Smooth muscle cell of the pulmonary artery (primary cell): ENCODE results near the gene PRIM1. TPM values are rescaled to one million over a fixed set of nuclear protein-coding genes. Genes with fewer than 3 reads are reported as not detected.

Experiments
- total RNA-seq: library from RNA; depleted of rRNA; stranded (reverse); fragments of >200 nt; gene quantifications from 2 replicates; pipeline ENCODE4 v1.2.3, GENCODE V29; 2014

Gene PRIM1
- 3.6 and 4.0 TPM in 2 replicates for total RNA-seq

GRCh38 chr12:56751712-56752598 lies at the start of gene PRIM1:
Gene PRIM1 (minus strand): TSS chr12:56752323. CDS start chr12:56752298, 25 bp downstream.

GRCh38 chr12:56724972-56725722 lies 27.0 kb downstream of the PRIM1 start, which contains the start of gene NACA:
Gene NACA (minus strand): TSS chr12:56725299. CDS start chr12:56724521, 778 bp downstream.

GRCh38 chr12:56688129-56688845 lies 63.8 kb downstream of the PRIM1 start, which contains the start of gene PTGES3:
Gene PTGES3 (minus strand): TSS chr12:56688284. CDS start chr12:56687999, 285 bp downstream.

Other genes starting within 250 kb of the PRIM1 start
- 26.2 and 27.9 TPM in 2 replicates for gene RBMS2, start 230.5 kb downstream of the PRIM1 start, total RNA-seq
- gene BAZ2A, start 122.0 kb downstream of the PRIM1 start, total RNA-seq, result 33.2 and 34.8 TPM in 2 replicates
- gene ATP5F1B, start 106.3 kb downstream of the PRIM1 start, total RNA-seq, result 374 and 387 TPM in 2 replicates
- 70.5 and 89.9 TPM in 2 replicates for gene PTGES3, start 64.0 kb downstream of the PRIM1 start, total RNA-seq
- gene NACA, start 27.0 kb downstream of the PRIM1 start, total RNA-seq, result 966 and 1,037 TPM in 2 replicates
- 0.65 and 1.1 TPM in 2 replicates for gene HSD17B6, start 11.0 kb upstream of the PRIM1 start, total RNA-seq
- gene SDR9C7, start 182.1 kb upstream of the PRIM1 start, total RNA-seq, result not detected in 2 replicates
- gene RDH16, start 205.3 kb upstream of the PRIM1 start, total RNA-seq, result 0.13 and 0.17 TPM in 2 replicates